ENCODE results near the gene PTPRN2.

The PTPRN2 gene

DNA sequence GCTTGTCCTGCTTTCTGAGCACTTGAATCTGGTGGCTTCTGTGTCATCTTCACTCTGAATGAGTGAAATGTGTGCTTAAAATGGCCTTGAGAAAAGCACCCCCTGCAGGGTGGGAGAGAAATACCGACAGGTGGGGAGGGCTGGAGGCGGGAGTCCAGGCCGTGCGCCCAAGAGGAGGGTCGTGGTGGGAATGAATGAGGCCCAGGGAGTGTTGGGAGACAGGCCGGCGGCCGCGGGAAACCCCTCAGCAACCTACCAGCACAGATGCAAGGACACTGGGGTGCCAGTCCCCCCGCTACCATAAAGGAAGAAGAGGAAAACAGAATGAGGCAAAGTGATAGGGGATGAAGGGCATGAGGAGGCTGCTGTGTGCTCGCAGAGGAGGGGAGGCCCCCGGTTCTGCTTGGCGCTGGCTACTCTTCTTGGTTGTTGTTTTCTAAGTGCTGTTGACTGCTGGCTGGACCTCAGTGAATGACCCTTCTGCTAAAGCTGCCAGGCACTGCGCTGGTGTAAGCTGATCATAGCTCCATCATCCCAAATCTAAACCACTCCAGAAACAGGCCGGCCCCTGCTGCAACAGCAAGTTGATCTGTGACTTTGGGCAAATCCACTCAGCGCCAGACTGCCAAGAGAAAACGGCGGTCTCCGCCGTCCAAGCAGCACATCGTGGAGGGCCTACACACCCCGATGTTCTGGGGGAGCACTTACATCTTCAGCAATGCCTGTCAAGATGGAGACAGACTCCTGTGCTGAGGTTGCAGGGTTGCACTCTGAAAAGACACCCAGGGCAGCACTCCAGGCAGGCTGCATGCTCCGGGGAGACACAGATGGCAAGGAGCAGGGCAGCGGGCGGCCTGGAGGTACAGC is 872.3 kb downstream of the PTPRN2 start:
- no peaks in the 10 kb centered on the region for H3K36me3 Mint-ChIP-seq (ENCODE audit: low read depth)
- H3K27me3 Mint-ChIP-seq = no peaks in the 10 kb centered on the region
- H3K4me3 Mint-ChIP-seq = no peak overlapping the region
- no peaks in the 10 kb centered on the region for H3K9me3 Mint-ChIP-seq
- H3K27ac Mint-ChIP-seq = no peak overlapping the region
- H3K4me1 Mint-ChIP-seq (ENCODE audit: low read depth) = no peaks in the 10 kb centered on the region

DNA sequence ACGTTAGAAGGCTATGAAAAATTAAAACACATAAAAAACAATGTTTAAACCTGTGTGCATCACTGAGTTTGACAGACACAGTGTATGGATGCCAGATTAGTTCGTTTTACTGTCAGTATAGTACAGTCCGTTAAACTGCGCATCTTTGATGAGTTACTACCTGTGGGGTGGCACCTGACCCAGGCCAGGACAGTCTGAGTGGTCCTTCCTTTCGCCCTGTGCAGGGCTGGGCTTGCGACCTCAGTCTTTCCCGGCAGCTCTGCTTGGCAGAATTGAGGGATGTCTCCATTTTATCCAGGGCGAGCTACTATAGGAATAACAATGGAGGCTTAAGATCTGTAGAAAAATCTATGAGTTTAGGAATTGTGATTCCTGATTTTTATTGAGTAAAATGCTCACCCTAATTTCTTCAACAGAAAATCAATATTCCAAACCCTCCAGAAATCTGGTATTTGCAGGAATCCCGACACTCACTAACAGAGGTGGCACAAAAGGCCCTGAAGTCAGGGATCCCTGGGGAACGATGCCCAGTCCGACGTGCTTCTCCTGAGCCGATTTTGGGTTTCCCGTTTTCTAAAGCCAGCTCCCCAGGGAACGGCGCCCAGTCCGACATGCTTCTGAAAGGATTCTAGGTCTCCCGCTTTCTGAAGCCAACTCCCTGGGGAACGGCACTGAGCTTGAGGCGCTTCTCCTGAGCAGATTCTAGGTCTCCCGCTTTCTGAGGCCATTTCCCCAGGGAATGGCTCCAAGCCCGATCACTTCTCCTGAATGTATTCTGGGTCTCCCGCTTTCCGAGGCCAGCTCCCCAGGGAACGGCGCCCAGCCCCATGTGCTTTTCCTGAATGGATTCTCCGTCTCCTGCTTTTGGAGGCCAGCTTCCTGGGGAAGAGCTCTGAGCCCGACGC is 873.2 kb downstream of the PTPRN2 start:
- Mint-ChIP-seq H3K9me3 (no peaks in the 10 kb centered on the region), H3K27ac (no peak overlapping the region)

DNA sequence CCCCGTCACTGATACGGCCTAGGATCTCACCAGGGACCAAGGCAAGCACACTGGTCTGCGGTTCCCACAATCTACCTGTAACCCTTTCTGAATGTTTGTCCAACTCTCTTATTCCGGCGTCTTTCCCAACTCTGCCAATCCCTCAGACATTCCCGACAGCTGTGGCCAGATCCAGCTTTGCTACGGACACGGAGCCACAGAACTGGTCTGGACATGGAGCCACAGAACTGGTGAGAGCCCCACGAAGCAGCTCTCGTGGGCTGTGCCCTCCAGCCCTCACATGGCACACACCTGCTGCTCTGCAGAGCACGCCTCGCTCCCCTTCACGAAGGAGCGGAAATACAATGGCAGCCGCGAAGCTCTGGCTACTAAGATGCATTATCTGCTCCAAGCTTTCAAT is 874.0 kb downstream of the PTPRN2 start:
- no peak overlapping the region for H3K4me3 Mint-ChIP-seq
- H3K9me3 Mint-ChIP-seq = no peaks in the 10 kb centered on the region
- no peak overlapping the region for H3K27ac Mint-ChIP-seq
- H3K36me3 Mint-ChIP-seq (ENCODE audit: low read depth) = no peaks in the 10 kb centered on the region
- H3K27me3 Mint-ChIP-seq = no peaks in the 10 kb centered on the region
- no peaks in the 10 kb centered on the region for H3K4me1 Mint-ChIP-seq (ENCODE audit: low read depth)

More for the DNA sequence above, 873.2 kb downstream of the PTPRN2 start:
- no peaks in the 10 kb centered on the region for H3K4me1 Mint-ChIP-seq (ENCODE audit: low read depth)
- no peak overlapping the region for H3K4me3 Mint-ChIP-seq
- no peaks in the 10 kb centered on the region for H3K27me3 Mint-ChIP-seq
- H3K36me3 Mint-ChIP-seq (ENCODE audit: low read depth) = no peaks in the 10 kb centered on the region

DNA sequence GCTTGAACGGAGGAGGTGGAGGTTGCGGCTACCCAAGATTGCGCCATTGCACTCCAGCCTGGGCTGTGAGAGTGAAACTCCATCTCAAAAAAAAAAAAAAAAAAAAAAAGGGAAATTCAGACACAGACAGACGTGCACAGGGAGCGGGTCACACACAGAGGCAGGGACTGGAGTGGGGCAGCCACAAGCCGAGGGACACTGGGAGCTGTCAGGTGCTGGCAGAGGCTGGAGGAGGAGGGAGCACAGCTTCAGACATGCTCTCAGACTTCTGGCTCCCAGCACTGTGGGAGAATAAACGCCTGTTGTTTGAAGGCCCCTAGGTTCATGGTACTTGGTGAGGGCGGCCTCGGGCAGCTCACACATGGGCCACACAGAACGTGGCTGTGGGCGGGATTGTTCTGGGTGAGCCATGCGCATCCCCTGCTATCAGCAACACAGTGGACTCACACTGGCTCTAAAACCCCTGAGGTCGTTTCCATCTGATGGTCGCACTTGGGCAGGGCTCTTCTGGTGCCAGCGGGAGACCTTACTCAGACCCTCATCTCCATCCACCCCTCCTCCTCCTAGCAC is 874.9 kb downstream of the PTPRN2 start:
- no peaks in the 10 kb centered on the region for H3K9me3 Mint-ChIP-seq
- no peak overlapping the region for H3K27ac Mint-ChIP-seq
- no peaks in the 10 kb centered on the region for H3K36me3 Mint-ChIP-seq (ENCODE audit: low read depth)
- H3K4me3 Mint-ChIP-seq = no peak overlapping the region
- H3K27me3 Mint-ChIP-seq = no peaks in the 10 kb centered on the region
- no peaks in the 10 kb centered on the region for H3K4me1 Mint-ChIP-seq (ENCODE audit: low read depth)

DNA sequence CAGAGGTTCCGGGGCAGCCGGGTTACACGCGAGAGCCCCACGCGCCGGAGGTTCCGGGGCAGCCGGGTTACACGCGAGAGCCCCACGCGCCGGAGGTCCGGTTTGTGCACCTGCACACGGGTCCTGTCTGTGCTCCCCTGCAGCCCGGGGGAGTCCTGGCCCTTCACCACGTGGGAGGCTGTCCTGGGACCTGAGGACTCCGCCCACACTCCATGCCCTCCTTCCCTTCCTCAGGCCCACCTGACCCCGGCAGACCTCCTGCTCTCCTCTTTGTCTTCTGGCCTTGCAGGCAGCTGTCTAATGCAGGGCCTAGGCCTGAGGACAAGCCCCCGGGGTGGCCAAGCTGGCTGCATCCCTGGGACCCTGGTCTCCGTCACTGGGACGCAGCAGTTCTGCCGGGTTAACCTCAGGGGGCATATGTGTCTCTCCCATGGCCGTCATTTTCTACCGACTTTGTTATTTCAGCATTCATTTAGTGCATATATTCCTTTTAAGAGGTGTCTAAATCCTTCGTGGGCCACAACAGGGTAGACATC is 876.2 kb downstream of the PTPRN2 start:
- H3K4me1 Mint-ChIP-seq (ENCODE audit: low read depth) = no peaks in the 10 kb centered on the region
- H3K36me3 Mint-ChIP-seq (ENCODE audit: low read depth) = no peaks in the 10 kb centered on the region
- no peak overlapping the region for H3K4me3 Mint-ChIP-seq
- H3K27me3 Mint-ChIP-seq = peaks cover 5% of the 10 kb centered on the region
- H3K27ac Mint-ChIP-seq = no peak overlapping the region
- no peaks in the 10 kb centered on the region for H3K9me3 Mint-ChIP-seq

DNA sequence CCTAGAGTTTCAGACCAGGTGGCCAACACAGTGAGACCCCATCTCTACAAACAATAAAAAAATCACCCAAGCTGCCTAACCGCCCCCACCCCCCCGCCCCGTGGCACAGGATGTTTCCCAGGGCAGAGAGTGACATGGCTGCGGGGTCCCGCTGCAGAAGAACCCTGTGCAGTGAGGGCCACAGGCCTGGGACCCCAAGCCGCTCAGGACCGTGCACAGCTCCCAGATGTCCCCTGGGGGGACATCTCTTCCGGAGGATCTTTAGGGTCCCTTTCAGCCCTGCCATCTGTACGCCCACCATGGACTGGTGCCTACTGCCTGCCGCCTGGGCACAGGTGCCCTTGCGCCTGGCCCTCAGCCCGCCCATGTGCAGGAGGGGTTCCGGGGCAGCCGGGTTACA is 877.2 kb downstream of the PTPRN2 start:
- Mint-ChIP-seq H3K9me3 (no peaks in the 10 kb centered on the region), H3K4me1 (ENCODE audit: low read depth) (no peaks in the 10 kb centered on the region), H3K36me3 (ENCODE audit: low read depth) (no peaks in the 10 kb centered on the region), H3K27ac (no peak overlapping the region), H3K4me3 (no peak overlapping the region), H3K27me3 (peaks cover 5% of the 10 kb centered on the region)

DNA sequence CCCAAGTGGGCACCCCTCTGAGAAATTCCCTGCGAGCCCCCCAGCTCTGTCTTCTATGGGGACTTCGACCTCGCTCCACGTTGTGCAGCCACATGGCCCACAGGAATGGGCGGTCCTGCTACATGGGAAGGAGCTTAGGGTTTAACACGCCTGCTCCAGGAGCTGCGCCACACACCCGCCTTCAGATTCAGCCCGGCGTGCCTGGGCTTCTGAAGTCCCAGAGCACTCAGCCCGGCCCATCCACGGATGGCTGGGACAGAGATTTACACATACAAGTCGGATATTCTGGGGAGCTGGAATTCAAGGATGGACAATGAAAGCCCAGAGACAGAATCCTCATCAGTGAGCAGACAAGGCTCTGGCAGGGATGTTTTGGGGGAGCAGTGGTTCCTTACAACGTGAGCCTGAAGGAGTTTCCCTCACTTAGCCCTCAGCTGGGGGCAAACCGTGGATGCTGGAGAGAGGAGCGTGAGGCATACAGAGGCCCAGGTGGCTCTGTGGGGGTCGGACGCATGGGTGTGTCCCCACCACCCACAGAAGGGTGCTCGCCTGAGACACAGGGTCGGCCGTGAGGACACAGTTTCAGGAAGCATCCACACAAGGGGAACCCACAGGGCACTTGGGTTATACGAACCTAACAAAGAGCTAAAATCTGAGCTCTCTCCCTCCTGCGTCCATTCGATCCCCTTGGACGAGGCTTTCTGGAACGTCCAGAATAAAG is 877.9 kb downstream of the PTPRN2 start:
- Mint-ChIP-seq H3K4me3 (no peak overlapping the region), H3K36me3 (ENCODE audit: low read depth) (no peaks in the 10 kb centered on the region), H3K27ac (no peak overlapping the region), H3K9me3 (no peaks in the 10 kb centered on the region), H3K27me3 (peaks cover 5% of the 10 kb centered on the region), H3K4me1 (ENCODE audit: low read depth) (no peaks in the 10 kb centered on the region)

DNA sequence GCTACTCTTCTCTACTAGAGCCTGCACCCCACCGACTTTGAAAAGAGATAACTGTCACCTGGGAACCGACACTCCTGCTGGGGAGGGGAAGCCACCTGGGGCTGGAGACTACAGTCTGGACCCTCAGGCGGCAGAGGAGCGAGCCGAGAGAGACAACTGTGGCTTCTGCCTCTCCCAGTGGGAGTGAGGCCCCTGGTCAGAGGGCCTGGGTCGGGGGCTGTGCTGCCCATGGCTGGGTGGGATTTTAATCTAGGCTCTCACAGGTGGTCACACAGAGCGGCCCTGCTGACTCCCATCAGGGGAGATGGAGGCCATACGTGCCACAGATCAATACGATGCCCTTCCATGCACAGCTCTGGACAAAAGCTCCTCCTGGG is 878.7 kb downstream of the PTPRN2 start:
- Mint-ChIP-seq H3K4me1 (ENCODE audit: low read depth) (no peaks in the 10 kb centered on the region), H3K36me3 (ENCODE audit: low read depth) (no peaks in the 10 kb centered on the region), H3K9me3 (no peaks in the 10 kb centered on the region), H3K4me3 (no peak overlapping the region), H3K27ac (no peak overlapping the region), H3K27me3 (peaks cover 5% of the 10 kb centered on the region)

DNA sequence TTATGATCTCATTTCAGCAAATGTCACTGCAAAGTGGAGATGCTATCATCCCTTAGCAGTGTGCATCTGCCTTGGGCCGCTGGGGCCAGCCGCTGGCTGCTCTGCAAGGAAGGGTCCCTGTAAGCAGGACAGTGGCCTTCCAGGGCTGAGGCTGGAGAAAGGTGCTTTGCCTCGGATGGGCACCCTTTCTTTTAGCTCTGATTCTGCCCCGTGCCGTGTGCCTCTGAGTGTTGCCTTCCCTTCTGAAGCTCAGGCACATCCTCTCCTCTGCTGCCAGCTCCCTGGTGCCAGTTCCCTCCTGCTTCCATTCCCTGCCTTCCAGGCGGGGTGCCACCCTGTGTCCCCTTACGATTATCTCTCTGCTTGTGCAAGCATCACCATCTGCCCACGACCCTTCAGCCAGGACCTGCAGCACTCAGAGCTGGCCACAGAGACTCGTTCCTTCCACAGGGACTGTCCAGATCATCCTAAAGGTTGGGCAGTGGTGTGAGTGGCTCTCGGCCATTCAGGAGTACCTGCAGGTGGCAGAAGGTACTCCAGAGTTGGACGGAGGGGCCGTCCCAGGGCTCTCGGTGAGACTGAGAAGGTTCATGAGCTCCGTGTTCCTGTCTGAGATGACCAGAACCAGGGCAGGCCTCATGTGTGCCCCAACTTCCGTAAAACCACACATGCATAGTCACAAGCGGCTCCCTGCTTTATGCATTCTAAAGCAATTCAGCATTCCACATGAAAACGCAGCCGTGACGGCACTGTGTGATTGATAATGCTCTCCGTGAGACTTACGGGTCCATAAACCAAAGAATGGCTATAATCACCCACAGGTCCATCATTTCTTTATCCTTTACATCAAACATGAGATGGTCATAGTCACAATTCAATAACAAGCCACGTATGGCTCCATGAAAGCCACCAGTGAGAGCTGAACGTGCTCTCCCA is 879.4 kb downstream of the PTPRN2 start:
- Mint-ChIP-seq H3K9me3 (no peaks in the 10 kb centered on the region), H3K36me3 (ENCODE audit: low read depth) (no peaks in the 10 kb centered on the region), H3K4me1 (ENCODE audit: low read depth) (no peaks in the 10 kb centered on the region), H3K27ac (no peak overlapping the region), H3K4me3 (no peak overlapping the region), H3K27me3 (peaks cover 5% of the 10 kb centered on the region)

DNA sequence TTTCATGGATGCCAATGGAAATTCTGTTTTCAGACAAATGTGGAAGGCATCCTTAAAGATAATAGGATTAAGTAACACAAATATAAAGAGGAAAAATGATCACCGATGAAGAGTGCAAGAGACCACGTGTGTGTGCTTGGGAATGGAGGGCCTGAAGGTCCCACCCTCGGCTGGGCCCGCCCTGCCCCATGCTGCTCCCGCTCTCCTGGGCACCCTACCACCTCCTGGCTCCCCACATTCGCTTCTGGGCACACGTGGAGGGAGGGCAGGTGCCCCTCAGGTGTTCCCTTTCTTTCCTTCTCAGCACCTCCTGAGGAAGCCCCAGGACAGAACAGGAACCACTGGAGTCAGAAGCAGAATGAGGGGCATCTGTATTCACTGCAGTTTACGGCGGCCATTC is 883.3 kb downstream of the PTPRN2 start:
- no peaks in the 10 kb centered on the region for H3K36me3 Mint-ChIP-seq (ENCODE audit: low read depth)
- H3K4me1 Mint-ChIP-seq (ENCODE audit: low read depth) = no peaks in the 10 kb centered on the region
- H3K4me3 Mint-ChIP-seq = no peak overlapping the region
- H3K27ac Mint-ChIP-seq = no peak overlapping the region
- H3K9me3 Mint-ChIP-seq = no peaks in the 10 kb centered on the region
- H3K27me3 Mint-ChIP-seq = peaks cover 25% of the 10 kb centered on the region

DNA sequence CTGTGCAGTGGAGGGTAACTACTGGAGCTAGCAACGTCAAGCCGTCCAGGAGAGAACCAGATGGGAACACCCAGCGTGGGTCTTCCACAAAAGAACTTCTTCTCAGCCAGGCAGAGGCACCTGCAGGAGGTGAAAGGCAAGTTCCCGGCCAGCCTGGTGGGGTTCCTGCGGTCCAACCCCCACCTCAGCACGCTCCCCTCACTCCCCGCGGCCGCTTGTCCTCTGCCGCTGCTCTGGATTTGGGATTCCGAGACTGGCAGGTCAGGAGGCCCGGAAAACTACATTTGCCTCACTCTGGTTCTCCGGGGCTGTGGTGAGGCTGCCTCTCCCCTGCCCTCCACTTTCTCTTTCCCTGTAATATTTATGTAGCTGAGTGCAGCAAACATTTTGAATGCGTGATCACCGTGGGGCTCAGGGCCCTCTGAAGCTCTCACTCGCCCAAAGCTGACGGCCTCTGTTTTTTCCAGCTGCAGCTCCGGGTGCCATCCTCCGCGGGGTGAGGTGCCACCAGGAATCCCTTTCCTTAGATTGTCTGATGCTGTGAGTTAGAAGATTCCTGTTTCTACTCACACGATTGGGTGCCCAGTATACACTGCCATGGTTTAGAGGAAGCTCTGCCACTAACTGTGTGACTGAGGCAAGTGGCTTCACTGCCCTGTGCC is 884.0 kb downstream of the PTPRN2 start:
- H3K27me3 Mint-ChIP-seq = peaks cover 25% of the 10 kb centered on the region
- no peak overlapping the region for H3K27ac Mint-ChIP-seq
- H3K36me3 Mint-ChIP-seq (ENCODE audit: low read depth) = no peaks in the 10 kb centered on the region
- H3K4me1 Mint-ChIP-seq (ENCODE audit: low read depth) = no peaks in the 10 kb centered on the region
- H3K9me3 Mint-ChIP-seq = no peaks in the 10 kb centered on the region
- no peak overlapping the region for H3K4me3 Mint-ChIP-seq

DNA sequence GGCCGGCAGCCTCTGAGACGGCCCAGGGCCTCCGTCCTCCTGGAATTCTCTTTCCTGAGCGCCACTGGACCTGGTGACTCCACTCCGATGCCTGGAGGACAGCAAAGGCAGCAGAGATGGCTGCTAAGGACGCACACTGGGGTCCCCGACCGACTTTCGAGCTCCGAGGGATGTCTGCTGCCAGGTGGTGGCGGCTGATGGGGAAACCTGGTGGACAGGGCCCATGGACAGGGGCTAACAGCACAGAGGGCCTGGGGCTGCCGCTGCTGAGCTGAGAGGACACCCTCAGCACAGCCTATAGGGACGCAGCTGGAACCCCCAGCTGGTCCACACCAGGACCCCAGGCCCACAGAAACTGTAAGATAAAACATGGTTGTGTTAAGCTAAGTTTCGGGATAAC is 884.5 kb downstream of the PTPRN2 start:
- no peaks in the 10 kb centered on the region for H3K4me1 Mint-ChIP-seq (ENCODE audit: low read depth)

DNA sequence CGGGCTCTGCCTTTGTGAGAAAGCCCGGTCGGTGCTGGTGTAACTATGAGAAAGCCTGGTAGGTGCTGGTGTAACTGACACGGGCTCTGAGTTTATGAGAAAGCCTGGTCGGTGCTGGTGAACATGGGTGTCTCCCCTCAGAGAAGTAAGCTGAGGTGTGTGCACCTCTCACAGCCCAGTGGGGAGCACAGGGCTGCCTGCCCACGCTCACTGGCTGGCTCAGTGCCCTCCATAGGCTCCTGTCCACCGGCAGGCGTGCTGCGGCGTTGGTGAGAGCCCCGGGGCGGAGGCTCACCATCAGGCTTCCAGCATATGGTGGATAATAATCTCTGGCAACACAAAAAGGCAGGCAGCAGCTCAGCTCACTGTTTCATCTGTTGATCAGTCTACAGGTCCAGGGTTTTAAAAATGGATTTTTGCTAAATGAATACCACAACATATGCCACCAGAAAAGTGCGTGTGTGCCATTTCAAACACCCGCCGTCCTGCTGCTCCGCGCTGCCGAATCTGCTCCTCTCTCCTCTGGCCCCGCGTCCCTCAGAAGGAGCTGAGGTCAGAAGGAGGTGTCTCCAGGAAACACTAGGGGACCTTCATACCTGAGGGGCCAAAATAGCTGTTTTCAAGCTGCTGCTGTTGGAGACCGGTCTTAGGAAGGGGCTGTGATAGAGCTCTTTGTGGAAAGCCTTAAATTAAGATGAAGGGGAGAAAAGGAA is 885.2 kb downstream of the PTPRN2 start:
- Mint-ChIP-seq H3K36me3 (ENCODE audit: low read depth) (no peaks in the 10 kb centered on the region), H3K4me1 (ENCODE audit: low read depth) (no peaks in the 10 kb centered on the region), H3K27ac (no peak overlapping the region), H3K9me3 (no peaks in the 10 kb centered on the region), H3K27me3 (peaks cover 25% of the 10 kb centered on the region), H3K4me3 (no peak overlapping the region)

More for the DNA sequence above, 884.5 kb downstream of the PTPRN2 start:
- H3K27ac Mint-ChIP-seq = no peak overlapping the region
- H3K36me3 Mint-ChIP-seq (ENCODE audit: low read depth) = no peaks in the 10 kb centered on the region
- H3K27me3 Mint-ChIP-seq = peaks cover 25% of the 10 kb centered on the region
- no peak overlapping the region for H3K4me3 Mint-ChIP-seq
- no peaks in the 10 kb centered on the region for H3K9me3 Mint-ChIP-seq
